GM23338 (cell line): ENCODE data around the gene SLC6A19. TPM values are rescaled to one million over a fixed set of nuclear protein-coding genes. Genes with fewer than 3 reads are reported as not detected.

Source experiments
- ATAC-seq: fragments of 200-7000 bp; cut with Tn5 transposase; 3 replicates; pipeline ENCODE4 v1.9.1; 2020
- DNase-seq: peaks from one replicate; pipeline ENCODE4 v3.0.0-alpha.2; 2015; ENCODE audit warnings: low spot score
- H2AFZ ChIP-seq: fragments of 200-600 bp; sonication (generic); 2 replicates; pipeline ENCODE4 v1.8.0; 2016; ENCODE audit warnings: antibody characterized with exemption, mild to moderate bottlenecking, moderate library complexity
- H3F3A ChIP-seq: fragments of 200-600 bp; sonication (generic); replicated peaks from 2 replicates; pipeline ENCODE4 v1.8.0; 2017; ENCODE audit warnings: antibody characterized with exemption, mixed run types, low read depth
- H3K27ac ChIP-seq: fragments of 200-600 bp; sonication (generic); 2 replicates; pipeline ENCODE4 v1.6.1; 2016; ENCODE audit warnings: low read depth
- H3K27me3 ChIP-seq: fragments of 200-600 bp; sonication (generic); 2 replicates; pipeline ENCODE4 v1.8.0; 2016; ENCODE audit warnings: mild to moderate bottlenecking, mixed run types, moderate library complexity; ENCODE audit not compliant: insufficient read depth
- H3K36me3 ChIP-seq: fragments of 200-600 bp; sonication (generic); 2 replicates; pipeline ENCODE4 v1.8.0; 2016; ENCODE audit warnings: mild to moderate bottlenecking; ENCODE audit not compliant: insufficient read depth
- H3K4me1 ChIP-seq: fragments of 200-600 bp; sonication (generic); 2 replicates; pipeline ENCODE4 v1.8.0; 2016; ENCODE audit warnings: mild to moderate bottlenecking, moderate library complexity; ENCODE audit not compliant: insufficient read depth
- H3K4me2 ChIP-seq: fragments of 200-600 bp; sonication (generic); 2 replicates; pipeline ENCODE4 v1.7.1; 2017; ENCODE audit warnings: mixed run types
- H3K4me3 ChIP-seq: fragments of 200-600 bp; sonication (generic); 2 replicates; pipeline ENCODE4 v1.6.1; 2016; ENCODE audit warnings: mixed run types
- H3K79me2 ChIP-seq: fragments of 200-600 bp; sonication (generic); replicated peaks from 2 replicates; pipeline ENCODE4 v1.8.0; 2017; ENCODE audit warnings: mild to moderate bottlenecking; ENCODE audit not compliant: insufficient read depth
- H3K9me2 ChIP-seq: fragments of 200-600 bp; sonication (generic); 2 replicates; pipeline ENCODE4 v1.8.0; 2017; ENCODE audit not compliant: insufficient read depth
- H4K20me1 ChIP-seq: fragments of 200-600 bp; sonication (generic); replicated peaks from 2 replicates; pipeline ENCODE4 v1.8.0; 2017; ENCODE audit warnings: mild to moderate bottlenecking; ENCODE audit not compliant: insufficient read depth
- H3K27ac Mint-ChIP-seq: 2 replicates; pipeline ENCODE4 v1.8.0; 2020; ENCODE audit warnings: inconsistent platforms, mild to moderate bottlenecking, moderate library complexity, mixed read lengths
- H3K27me3 Mint-ChIP-seq: 3 replicates; pipeline ENCODE4 v1.8.0; 2022; ENCODE audit warnings: low read depth, mild to moderate bottlenecking, moderate library complexity, mixed read lengths, inconsistent platforms; ENCODE audit not compliant: insufficient read depth, poor library complexity
- H3K36me3 Mint-ChIP-seq: 3 replicates; pipeline ENCODE4 v1.8.0; 2021; ENCODE audit warnings: low read depth, mild to moderate bottlenecking, inconsistent platforms, moderate library complexity, mixed read lengths
- H3K4me1 Mint-ChIP-seq: 3 replicates; pipeline ENCODE4 v1.8.0; 2020; ENCODE audit warnings: mild to moderate bottlenecking, inconsistent platforms, mixed read lengths
- H3K4me3 Mint-ChIP-seq: 3 replicates; pipeline ENCODE4 v1.8.0; 2021; ENCODE audit warnings: moderate library complexity, mild to moderate bottlenecking, inconsistent platforms, mixed read lengths
- H3K9me3 Mint-ChIP-seq: 3 replicates; pipeline ENCODE4 v1.8.0; 2020; ENCODE audit warnings: moderate library complexity, mild to moderate bottlenecking, inconsistent platforms, mixed read lengths
- CREB1 ChIP-seq: fragments of 250-450 bp; sonication (Bioruptor Pico); IDR thresholded peaks from 2 replicates; pipeline ENCODE4 v1.5.0; 2020; ENCODE audit warnings: low read depth, mild to moderate bottlenecking, moderate library complexity
- CTCF ChIP-seq, 2 experiments: fragments of 200-600 bp in 1 of 2; sonication (generic) in 1 of 2; conservative IDR thresholded peaks; 2 replicates each; pipeline versions ENCODE4 v1.5.1 to v1.6.1; 2016 to 2017; ENCODE audit warnings: antibody characterized with exemption in 2 of 2, low read depth in 2 of 2, mild to moderate bottlenecking in 2 of 2, moderate library complexity in 1 of 2
- ETS1 ChIP-seq: IDR thresholded peaks from 2 replicates; pipeline ENCODE4 v1.6.1; 2016; ENCODE audit warnings: antibody characterized with exemption
- EZH2 ChIP-seq: fragments of 200-600 bp; sonication (generic); IDR thresholded peaks from one replicate; pipeline ENCODE4 v1.8.0; 2017; ENCODE audit warnings: antibody characterized with exemption, mild to moderate bottlenecking, low read depth; ENCODE audit not compliant: unreplicated experiment
- EZH2phosphoT487 ChIP-seq: fragments of 200-600 bp; sonication (generic); IDR thresholded peaks from one replicate; pipeline ENCODE4 v1.8.1; 2018; ENCODE audit warnings: antibody characterized with exemption; ENCODE audit not compliant: unreplicated experiment
- JUNB ChIP-seq: IDR thresholded peaks from one replicate; pipeline ENCODE4 v1.6.1; 2016; ENCODE audit warnings: antibody characterized with exemption; ENCODE audit not compliant: unreplicated experiment
- NANOG ChIP-seq: IDR thresholded peaks from 2 replicates; pipeline ENCODE4 v1.6.1; 2016; ENCODE audit warnings: antibody characterized with exemption, borderline replicate concordance
- POLR2AphosphoS5 ChIP-seq: IDR thresholded peaks from 2 replicates; pipeline ENCODE4 v1.6.1; 2016; ENCODE audit warnings: antibody characterized with exemption, low read depth
- STAT1 ChIP-seq: IDR thresholded peaks from one replicate; pipeline ENCODE4 v1.6.1; 2016; ENCODE audit warnings: antibody characterized with exemption; ENCODE audit not compliant: unreplicated experiment
- ZNF114 ChIP-seq: fragments of 250-450 bp; sonication (Bioruptor Pico); IDR thresholded peaks from 2 replicates; pipeline ENCODE4 v1.5.0; 2020; ENCODE audit warnings: mild to moderate bottlenecking, moderate library complexity
- ZNF331 ChIP-seq: fragments of 250-450 bp; sonication (Bioruptor Pico); IDR thresholded peaks from 2 replicates; pipeline ENCODE4 v1.5.0; 2020; ENCODE audit warnings: low read depth, mild to moderate bottlenecking, moderate library complexity
- ZNF462 ChIP-seq: fragments of 250-450 bp; sonication (Bioruptor Pico); IDR thresholded peaks from 2 replicates; pipeline ENCODE4 v1.5.0; 2020; ENCODE audit warnings: mild to moderate bottlenecking, moderate library complexity
- polyA plus RNA-seq: library from polyadenylated mRNA; unstranded; fragments of >200 nt; fragmentation: Nextera tagmentation; extraction: Ambion mirVana; gene quantifications from 2 replicates; pipeline ENCODE4 v1.2.1, GENCODE V29; 2016
- total RNA-seq: library from RNA; depleted of rRNA; stranded (reverse); fragments of >200 nt; shearing (Covaris generic); gene quantifications from 2 replicates; pipeline ENCODE4 v1.2.3, GENCODE V29; 2014
- TF ChIP-seq, protein P1 (sequence below): IDR thresholded peaks from one replicate; pipeline ENCODE4 v1.6.1; 2018; ENCODE audit warnings: antibody characterized with exemption; ENCODE audit not compliant: unreplicated experiment

The SLC6A19 gene
- total and polyA plus RNA-seq, 2 experiments from 2014 or later, result not detected

- Mint-ChIP-seq H3K27me3 (peaks cover 7% of the 10 kb centered on the region), H3K4me1 (peaks cover 12% of the 10 kb centered on the region), H3K27ac (no peak overlapping the region), H3K4me3 (no peak overlapping the region), H3K9me3 (no peaks in the 10 kb centered on the region; the same call in 2 of the 3 replicates), H3K36me3 (no peaks in the 10 kb centered on the region; the same call in 2 of the 3 replicates)
- Histone ChIP-seq H3K4me2 (no peak overlapping the region), H3K36me3 (no peaks in the 10 kb centered on the region), H3K79me2 (no peaks in the 10 kb centered on the region), H3K9me2 (no peaks in the 10 kb centered on the region), H4K20me1 (no peaks in the 10 kb centered on the region; the same call in 1 of the 2 replicates), H3K27ac (no peak overlapping the region), H2AFZ (no peak overlapping the region), H3F3A (no peaks in the 10 kb centered on the region), H3K4me3 (no peak overlapping the region), H3K4me1 (no peaks in the 10 kb centered on the region), H3K27me3 (no peaks in the 10 kb centered on the region)
- no peak for TF ChIP-seq CTCF (conservative IDR thresholded peaks at IDR 0.05; ENCODE audit: low read depth in 2 of 2)
- no peak for TF ChIP-seq NANOG
- no peak for TF ChIP-seq ZNF114 (CRISPR knock-in tag)
- TF ChIP-seq ZNF331 (CRISPR knock-in tag), result no peak
- TF ChIP-seq ZNF462 (CRISPR knock-in tag), result no peak
- TF ChIP-seq JUNB, result no peak
- TF ChIP-seq, protein P1, sequence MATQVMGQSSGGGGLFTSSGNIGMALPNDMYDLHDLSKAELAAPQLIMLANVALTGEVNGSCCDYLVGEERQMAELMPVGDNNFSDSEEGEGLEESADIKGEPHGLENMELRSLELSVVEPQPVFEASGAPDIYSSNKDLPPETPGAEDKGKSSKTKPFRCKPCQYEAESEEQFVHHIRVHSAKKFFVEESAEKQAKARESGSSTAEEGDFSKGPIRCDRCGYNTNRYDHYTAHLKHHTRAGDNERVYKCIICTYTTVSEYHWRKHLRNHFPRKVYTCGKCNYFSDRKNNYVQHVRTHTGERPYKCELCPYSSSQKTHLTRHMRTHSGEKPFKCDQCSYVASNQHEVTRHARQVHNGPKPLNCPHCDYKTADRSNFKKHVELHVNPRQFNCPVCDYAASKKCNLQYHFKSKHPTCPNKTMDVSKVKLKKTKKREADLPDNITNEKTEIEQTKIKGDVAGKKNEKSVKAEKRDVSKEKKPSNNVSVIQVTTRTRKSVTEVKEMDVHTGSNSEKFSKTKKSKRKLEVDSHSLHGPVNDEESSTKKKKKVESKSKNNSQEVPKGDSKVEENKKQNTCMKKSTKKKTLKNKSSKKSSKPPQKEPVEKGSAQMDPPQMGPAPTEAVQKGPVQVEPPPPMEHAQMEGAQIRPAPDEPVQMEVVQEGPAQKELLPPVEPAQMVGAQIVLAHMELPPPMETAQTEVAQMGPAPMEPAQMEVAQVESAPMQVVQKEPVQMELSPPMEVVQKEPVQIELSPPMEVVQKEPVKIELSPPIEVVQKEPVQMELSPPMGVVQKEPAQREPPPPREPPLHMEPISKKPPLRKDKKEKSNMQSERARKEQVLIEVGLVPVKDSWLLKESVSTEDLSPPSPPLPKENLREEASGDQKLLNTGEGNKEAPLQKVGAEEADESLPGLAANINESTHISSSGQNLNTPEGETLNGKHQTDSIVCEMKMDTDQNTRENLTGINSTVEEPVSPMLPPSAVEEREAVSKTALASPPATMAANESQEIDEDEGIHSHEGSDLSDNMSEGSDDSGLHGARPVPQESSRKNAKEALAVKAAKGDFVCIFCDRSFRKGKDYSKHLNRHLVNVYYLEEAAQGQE, result no peak
- no peak for TF ChIP-seq STAT1
- no peak for TF ChIP-seq POLR2AphosphoS5
- no peak for TF ChIP-seq ETS1
- TF ChIP-seq CREB1 (CRISPR knock-in tag), result no peak
- TF ChIP-seq EZH2, result no peak
- no peak for TF ChIP-seq EZH2phosphoT487
- no peak for ATAC-seq
- no peak for DNase-seq
These were observed 6.9 kb downstream of the SLC6A19 start for GRCh38 chr5:1208221-1208742.
